Sigmoid colon (tissue), 4 donors: Measurements from ENCODE around the gene RXRA.

ENCODE experiments used
- CTCF ChIP-seq, 4 experiments: fragments of 450-650 bp in 3 of 4; fragments of 200-600 bp in 1 of 4; IDR thresholded peaks; one replicate each; pipeline ENCODE4 v1.5.1; 2016 to 2019; ENCODE audit warnings: antibody characterized with exemption in 4 of 4, mild to moderate bottlenecking in 3 of 4, moderate library complexity in 2 of 4
- EP300 ChIP-seq, 4 donors: sonication (generic); formaldehyde crosslinking; IDR thresholded peaks; one replicate each; pipeline ENCODE4 v1.6.1; 2017; ENCODE audit warnings: antibody characterized with exemption in 4 of 4
- POLR2A ChIP-seq, 2 donors: fragments of 450-650 bp; IDR thresholded peaks; one replicate each; pipeline ENCODE4 v1.6.1; 2016; ENCODE audit warnings: antibody characterized with exemption in 2 of 2, mild to moderate bottlenecking in 2 of 2, moderate library complexity in 2 of 2

GRCh38 chr9:134425812-134426211 lies 99.6 kb downstream of the RXRA start:
- TF ChIP-seq CTCF (IDR thresholded peaks at IDR 0.05) (no peak), POLR2A (IDR thresholded peaks at IDR 0.05) (no peak), EP300 (IDR thresholded peaks at IDR 0.05) (no peak)
